GM23248 (cell line): Measurements from ENCODE around the gene ADAMTSL3.

ENCODE experiments used
- EZH2 ChIP-seq: fragments of 200-600 bp; sonication (generic); IDR thresholded peaks from 2 replicates; pipeline ENCODE4 v1.6.1; 2018; ENCODE audit warnings: antibody characterized with exemption, mild to moderate bottlenecking; ENCODE audit not compliant: insufficient read depth, poor library complexity, severe bottlenecking
- EZH2phosphoT487 ChIP-seq: fragments of 200-600 bp; sonication (generic); IDR thresholded peaks from 2 replicates; pipeline ENCODE4 v1.6.1; 2018; ENCODE audit warnings: antibody characterized with exemption, moderate library complexity, mild to moderate bottlenecking, low read depth; ENCODE audit not compliant: insufficient read depth

DNA sequence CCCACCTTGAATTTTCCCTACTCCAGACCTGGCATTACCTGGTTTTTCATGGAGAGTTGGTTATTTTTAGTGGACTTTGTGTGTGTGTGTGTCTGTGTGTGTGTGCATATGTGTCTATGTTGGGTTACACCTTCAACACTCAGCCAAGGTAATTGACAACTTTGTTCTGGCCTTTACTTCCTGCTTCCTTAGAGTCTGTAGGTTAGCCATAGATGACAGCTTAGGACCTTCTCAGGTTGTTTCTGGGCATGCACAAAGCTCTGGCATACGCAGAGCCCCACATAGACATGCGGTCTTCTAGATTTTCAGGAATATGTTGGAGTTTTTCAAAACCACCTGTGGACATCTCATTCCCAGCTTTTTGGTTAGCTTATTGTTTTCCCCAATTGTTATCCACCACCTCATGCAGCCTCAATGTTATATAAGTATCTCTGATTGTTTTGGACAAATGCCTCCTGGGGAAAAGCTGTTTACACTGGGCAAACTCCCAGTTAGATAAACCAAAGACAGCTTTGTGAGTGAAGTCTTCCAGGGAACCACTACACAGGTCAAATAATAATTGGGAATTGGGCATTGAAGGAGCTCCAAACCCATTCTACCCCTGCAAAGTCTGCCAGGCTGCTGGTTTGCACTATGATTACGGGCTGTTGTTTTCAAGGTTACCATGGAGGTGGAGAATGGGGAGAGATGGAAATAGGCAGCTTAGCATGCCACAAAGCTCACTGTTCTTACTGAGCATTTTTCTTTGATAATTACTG, 201.2 kb downstream of the ADAMTSL3 start:
- TF ChIP-seq EZH2 (no peak), EZH2phosphoT487 (no peak)
